Pancreas (tissue), 10 donors: Measurements from ENCODE around the gene NUBPL. TPM values are rescaled to one million over a fixed set of nuclear protein-coding genes. Genes with fewer than 3 reads are reported as not detected.
A peak's percentile ranks its signal among the peaks of the same experiment; 100 is the strongest.
"Not testable (repeated sequence)": the region's sequence is repeated elsewhere in the genome, so short reads cannot be mapped to it uniquely, and the experiment has no call there.

Source experiments
- ATAC-seq, 4 donors: fragments of 200-7000 bp; cut with Tn5 transposase; one replicate each; pipeline versions ENCODE4 v1.8.0 to v1.9.1; 2020; ENCODE audit warnings: mild to moderate bottlenecking in 4 of 4, moderate library complexity in 4 of 4
- DNase-seq, 6 donors: peaks; one replicate each; pipeline ENCODE4 v3.0.0-alpha.2; 2020
- FAIRE-seq: peaks from 2 replicates; lab custom pipeline; 2012; peaks lifted over from hg19 to GRCh38; lab: Jason Lieb, UNC
- H3K27ac ChIP-seq, 4 donors: fragments of 200-600 bp; sonication (generic); 1 replicate in 3 of 4; 2 replicates in 1 of 4; pipeline versions ENCODE4 v1.5.0 to v1.8.0; 2020
- H3K27me3 ChIP-seq, 4 donors: fragments of 200-600 bp; one replicate each; pipeline ENCODE4 v1.8.0; 2021
- H3K36me3 ChIP-seq, 3 donors: fragments of 200-600 bp; sonication (generic) in 1 of 3; one replicate each; pipeline versions ENCODE4 v1.5.0 to v1.8.0; 2020 to 2021
- H3K4me1 ChIP-seq, 3 donors: fragments of 200-600 bp; one replicate each; pipeline ENCODE4 v1.8.0; 2021
- H3K4me3 ChIP-seq, 4 donors: fragments of 200-600 bp; sonication (generic) in 2 of 4; one replicate each; pipeline versions ENCODE4 v1.5.0 to v1.8.0; 2020 to 2021
- H3K9me3 ChIP-seq, 4 donors: fragments of 200-600 bp; one replicate each; pipeline ENCODE4 v1.8.0; 2021
- WGBS, 2 donors: extraction: QIAGEN DNeasy Blood & Tissue Kit; methylation state at CpG; one replicate each; pipeline ENCODE4 v1.1.7; 2013; 5-methylcytosine and 5-hydroxymethylcytosine counted together
- intact Hi-C, 3 donors: fragments of 100-400 bp; cut with DNase I; formaldehyde crosslinking; loops; one replicate each; pipeline versions ENCODE4 v1.11.1 to v1.14.2; 2022
- polyA plus RNA-seq, 2 donors: library from polyadenylated mRNA; stranded (reverse); fragments of 200-250 nt; gene quantifications; one replicate each; pipeline ENCODE4 v1.2.3, GENCODE V29; 2013
- total RNA-seq, 6 donors: library from RNA; stranded (reverse); fragmentation: NEBNext Ultra II Directional in 4 of 6; extraction: Animal tissue kit (Norgen Biotek cat#: 25700) in 4 of 6; gene quantifications; one replicate each; pipeline versions ENCODE4 v1.2.1 to v1.2.4, GENCODE V29; 2021 to 2023
- TF ChIP-seq, protein P1 (sequence below), 4 donors: fragments of 200-600 bp; sonication (generic) in 3 of 4; IDR thresholded peaks; one replicate each; pipeline versions ENCODE4 v1.5.0 to v1.8.0; 2021; ENCODE audit warnings: antibody characterized with exemption in 4 of 4
- donor health status: healthy with polysubstance abuse.
- donor health status: DM: no; HTN: no; CAD: no; lungs with moderate emphysema.
- donor health status: DM: no; HTN: no; CAD: no.
- donor health status: control.
- donor health status: control.
- donor health status: Bipolar disorder and iron deficiency.
- donor health status: DM: yes; HTN: yes; CAD: no.
- donor health status: DM: no; HTN: no; CAD: no.
- donor health status: DM: no; HTN: no; CAD: no.
- donor health status: DM: yes; HTN: yes; CAD: no.

NUBPL gene
- total and polyA plus RNA-seq, 8 donors: 2.1 to 7.0 (median 4.9) TPM

DNA sequence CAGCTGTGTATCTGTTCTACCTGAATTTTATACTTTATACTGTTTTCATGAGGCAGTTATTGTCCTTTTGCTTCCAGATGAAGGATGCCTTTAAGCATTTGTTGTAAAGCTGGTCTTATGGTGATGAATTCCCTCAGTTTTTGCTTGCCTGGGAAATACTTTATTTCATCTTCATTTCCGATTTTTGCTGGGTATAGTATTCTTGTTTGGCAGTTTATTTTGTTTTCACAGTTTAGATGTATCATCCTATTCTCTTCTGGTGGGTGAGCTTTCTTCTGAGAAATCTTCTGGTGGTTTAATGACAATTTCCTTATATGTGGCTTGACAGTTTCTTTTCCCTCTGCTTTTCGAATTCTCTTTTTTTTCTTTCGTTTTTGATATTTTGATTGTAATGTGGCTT is 188.1 kb downstream of the NUBPL start:
- no peak overlapping the region for H3K27ac ChIP-seq
- intact Hi-C loops: no loop called here
- FAIRE-seq: no peak
- H3K36me3 ChIP-seq: no peaks in the 10 kb centered on the region
- 84 to 92% methylated on average over 3 of the region's 3 CpGs for WGBS, 2 donors
- no peaks in the 10 kb centered on the region for H3K9me3 ChIP-seq
- no peak for ATAC-seq
- H3K4me3 ChIP-seq: no peak overlapping the region
- no peaks in the 10 kb centered on the region for H3K27me3 ChIP-seq
- DNase-seq: no peak
- no peaks in the 10 kb centered on the region for H3K4me1 ChIP-seq
- TF ChIP-seq, protein P1, sequence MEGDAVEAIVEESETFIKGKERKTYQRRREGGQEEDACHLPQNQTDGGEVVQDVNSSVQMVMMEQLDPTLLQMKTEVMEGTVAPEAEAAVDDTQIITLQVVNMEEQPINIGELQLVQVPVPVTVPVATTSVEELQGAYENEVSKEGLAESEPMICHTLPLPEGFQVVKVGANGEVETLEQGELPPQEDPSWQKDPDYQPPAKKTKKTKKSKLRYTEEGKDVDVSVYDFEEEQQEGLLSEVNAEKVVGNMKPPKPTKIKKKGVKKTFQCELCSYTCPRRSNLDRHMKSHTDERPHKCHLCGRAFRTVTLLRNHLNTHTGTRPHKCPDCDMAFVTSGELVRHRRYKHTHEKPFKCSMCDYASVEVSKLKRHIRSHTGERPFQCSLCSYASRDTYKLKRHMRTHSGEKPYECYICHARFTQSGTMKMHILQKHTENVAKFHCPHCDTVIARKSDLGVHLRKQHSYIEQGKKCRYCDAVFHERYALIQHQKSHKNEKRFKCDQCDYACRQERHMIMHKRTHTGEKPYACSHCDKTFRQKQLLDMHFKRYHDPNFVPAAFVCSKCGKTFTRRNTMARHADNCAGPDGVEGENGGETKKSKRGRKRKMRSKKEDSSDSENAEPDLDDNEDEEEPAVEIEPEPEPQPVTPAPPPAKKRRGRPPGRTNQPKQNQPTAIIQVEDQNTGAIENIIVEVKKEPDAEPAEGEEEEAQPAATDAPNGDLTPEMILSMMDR (IDR thresholded peaks at IDR 0.05): no peak

DNA sequence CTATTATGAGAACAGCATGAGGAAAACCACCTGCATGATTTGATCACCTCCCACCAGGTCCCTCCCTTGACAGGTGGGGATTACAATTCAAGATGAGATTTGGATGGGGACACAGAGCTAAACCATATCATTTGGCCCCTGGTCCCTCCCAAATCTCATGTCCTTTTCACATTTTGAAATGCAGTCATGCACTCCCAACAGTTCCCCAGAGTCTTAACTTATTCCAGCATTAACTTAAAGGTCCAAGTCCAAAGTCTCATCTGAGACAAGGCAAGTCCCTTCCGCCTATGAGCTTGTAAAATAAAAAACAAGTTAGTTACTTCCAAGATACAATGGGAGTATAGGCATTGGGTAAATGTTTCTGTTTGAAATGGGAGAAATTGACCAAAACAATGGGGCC is 189.8 kb downstream of the NUBPL start:
- intact Hi-C loops, ATAC-seq, H3K36me3 ChIP-seq, H3K4me3 ChIP-seq, H3K9me3 ChIP-seq, FAIRE-seq, H3K27ac ChIP-seq, H3K4me1 ChIP-seq, H3K27me3 ChIP-seq, DNase-seq: not testable (repeated sequence)
- 93 to 95% methylated on average over 1 of the region's 1 CpG for WGBS, 2 donors

- ATAC-seq (no peak), FAIRE-seq (no peak), DNase-seq (no peak)
- TF ChIP-seq, protein P1 (IDR thresholded peaks at IDR 0.05): no peak
- 90 to 93% methylated on average over 4 of the region's 4 CpGs for WGBS, 2 donors
- no peaks in the 10 kb centered on the region for H3K27me3 ChIP-seq
- no peaks in the 10 kb centered on the region for H3K9me3 ChIP-seq
- no peak overlapping the region for H3K27ac ChIP-seq
- intact Hi-C loops: no loop called here
- H3K4me3 ChIP-seq: no peak overlapping the region
- H3K36me3 ChIP-seq: no peaks in the 10 kb centered on the region
- H3K4me1 ChIP-seq: no peaks in the 10 kb centered on the region
Observed at GRCh38 chr14:31752867-31753661, 191.9 kb downstream of the NUBPL start.

GRCh38 chr14:31758941-31759340 is 197.7 kb downstream of the NUBPL start:
- no peak overlapping the region for H3K27ac ChIP-seq
- H3K4me1 ChIP-seq: no peaks in the 10 kb centered on the region
- 65 to 81% methylated on average over 3 of the region's 3 CpGs for WGBS, 2 donors
- H3K9me3 ChIP-seq: no peaks in the 10 kb centered on the region
- FAIRE-seq (peak; percentile 32), DNase-seq (no peak), ATAC-seq (no peak)
- H3K36me3 ChIP-seq: no peaks in the 10 kb centered on the region
- intact Hi-C loops: no loop called here
- H3K4me3 ChIP-seq: no peak overlapping the region
- TF ChIP-seq, protein P1 (IDR thresholded peaks at IDR 0.05): no peak
- H3K27me3 ChIP-seq: no peaks in the 10 kb centered on the region

DNA sequence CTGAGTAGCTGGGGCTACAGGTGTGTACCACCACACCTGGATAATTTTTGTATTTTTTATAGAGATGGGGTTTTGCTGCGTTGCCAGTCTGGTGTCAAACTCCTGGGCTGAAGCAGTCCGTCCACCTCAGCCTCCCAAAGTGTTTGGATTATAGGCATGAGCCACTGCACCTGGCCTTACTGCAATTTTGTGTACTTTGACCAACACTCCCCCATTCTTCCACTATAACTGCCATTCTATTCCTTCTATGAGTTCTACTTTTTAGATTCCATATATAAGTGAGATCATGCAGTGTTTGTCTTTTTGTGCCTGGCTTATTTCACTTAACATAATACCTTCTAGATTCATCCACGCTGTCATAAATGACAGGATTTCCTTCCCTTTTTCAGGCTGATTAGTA is 199.1 kb downstream of the NUBPL start:
- Histone ChIP-seq H3K27ac (no peak overlapping the region), H3K9me3 (no peaks in the 10 kb centered on the region), H3K36me3 (no peaks in the 10 kb centered on the region), H3K4me1 (no peaks in the 10 kb centered on the region), H3K4me3 (no peak overlapping the region), H3K27me3 (no peaks in the 10 kb centered on the region)
- intact Hi-C loops: no loop called here
- DNase-seq (no peak), FAIRE-seq (no peak), ATAC-seq (no peak)
- 64 to 67% methylated on average over 3 of the region's 3 CpGs for WGBS, 2 donors
- TF ChIP-seq, protein P1 (IDR thresholded peaks at IDR 0.05): no peak
